Measurements from ENCODE around the gene PCGF2.
A peak's percentile ranks its signal among the peaks of the same experiment; 100 is the strongest.

Gene PCGF2

DNA sequence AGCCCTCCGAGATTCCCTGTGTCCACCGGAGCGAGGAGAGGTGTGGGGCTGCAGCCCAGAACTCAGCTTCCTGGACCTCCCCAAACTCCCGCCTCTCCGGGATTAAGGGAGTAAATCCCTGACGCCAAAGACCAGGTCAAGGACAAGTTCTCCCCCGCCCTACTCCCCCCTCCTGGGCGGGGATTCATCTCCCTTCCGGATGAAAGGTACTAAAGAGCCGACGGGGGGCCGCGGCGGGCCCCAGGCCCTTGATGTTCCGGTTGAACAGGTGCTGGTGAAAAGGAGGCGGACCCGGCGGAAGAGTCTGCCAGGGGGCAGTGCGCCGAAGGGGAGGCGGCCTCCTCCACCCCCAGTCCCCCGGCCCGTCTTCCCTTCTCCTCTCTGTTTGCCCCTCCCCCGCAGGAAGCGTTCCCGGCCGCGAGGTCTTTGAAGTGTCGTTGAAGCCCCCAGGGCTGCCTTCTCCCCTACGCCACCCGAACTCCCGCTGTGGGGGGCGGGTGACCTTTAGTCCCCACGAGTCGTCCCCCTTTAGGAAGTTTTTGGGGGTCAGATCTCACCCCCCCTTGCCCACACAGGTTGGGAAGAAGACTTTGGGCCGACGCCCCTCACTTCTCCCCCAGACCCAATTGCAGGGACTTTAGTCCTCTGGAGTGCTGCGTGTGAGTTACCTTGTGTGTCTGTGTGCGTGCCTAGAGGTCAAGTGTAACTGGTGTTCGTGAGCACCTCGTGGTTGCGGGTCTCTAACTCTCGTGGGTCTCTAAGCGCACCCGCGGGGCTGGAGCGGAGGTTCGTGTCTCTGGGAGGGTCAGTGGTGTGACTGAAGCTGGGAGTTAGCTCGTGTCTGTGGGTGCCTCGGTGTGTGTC lies 44.2 kb downstream of the PCGF2 start:
- DNase-seq (ENCODE audit: low read depth) = peak; percentile 90

GRCh38 chr17:38702916-38703741 lies 45.0 kb downstream of the PCGF2 start:
- no peak for DNase-seq (ENCODE audit: low read depth)

DNA sequence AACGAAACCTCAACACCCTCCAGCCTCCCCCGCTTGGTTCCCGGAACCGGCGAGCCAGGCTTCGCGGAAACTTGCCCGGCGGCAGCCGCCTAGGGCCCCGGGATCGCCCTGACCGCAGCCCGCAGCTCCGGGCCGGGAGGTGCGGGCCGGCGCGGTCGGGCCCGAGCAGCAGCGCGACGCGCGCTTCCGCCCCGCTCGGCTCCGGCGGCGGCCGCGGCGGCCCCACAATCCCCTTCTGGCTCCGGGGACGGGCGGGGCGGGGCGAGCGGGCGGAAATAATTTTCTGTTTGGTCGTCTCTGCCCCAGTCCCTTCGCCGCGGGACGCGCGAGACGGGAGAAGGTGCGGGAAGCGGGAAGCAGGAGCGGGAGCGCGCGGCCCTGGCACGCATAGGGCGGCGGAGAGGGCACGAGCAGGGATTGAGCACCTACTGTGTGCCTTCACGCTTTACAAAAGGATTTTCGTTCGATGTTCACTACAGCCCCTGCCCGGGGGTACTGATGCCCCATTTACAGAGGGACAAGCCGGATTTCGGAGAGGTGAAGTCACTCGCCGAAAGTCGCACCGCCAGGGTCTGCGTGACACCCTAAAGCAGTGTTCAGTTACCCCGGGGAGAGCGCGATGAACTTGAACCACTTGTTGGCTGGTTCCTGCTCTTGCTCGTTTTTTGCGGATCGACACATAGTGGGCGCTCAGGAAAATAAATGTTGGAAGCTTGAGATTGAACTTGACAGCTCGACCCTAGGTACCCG lies 45.8 kb downstream of the PCGF2 start:
- no peak for DNase-seq (ENCODE audit: low read depth)

- DNase-seq (ENCODE audit: low read depth) = no peak
These were observed 46.5 kb downstream of the PCGF2 start for GRCh38 chr17:38701504-38702165.

- no peak for DNase-seq (ENCODE audit: low read depth)
These were observed 49.4 kb downstream of the PCGF2 start for GRCh38 chr17:38698760-38699159.

- DNase-seq (ENCODE audit: low read depth) = no peak
These were observed 50.9 kb downstream of the PCGF2 start for GRCh38 chr17:38697061-38697820.

- no peak for DNase-seq (ENCODE audit: low read depth)
These were observed 54.3 kb downstream of the PCGF2 start for GRCh38 chr17:38693700-38694329.

DNA sequence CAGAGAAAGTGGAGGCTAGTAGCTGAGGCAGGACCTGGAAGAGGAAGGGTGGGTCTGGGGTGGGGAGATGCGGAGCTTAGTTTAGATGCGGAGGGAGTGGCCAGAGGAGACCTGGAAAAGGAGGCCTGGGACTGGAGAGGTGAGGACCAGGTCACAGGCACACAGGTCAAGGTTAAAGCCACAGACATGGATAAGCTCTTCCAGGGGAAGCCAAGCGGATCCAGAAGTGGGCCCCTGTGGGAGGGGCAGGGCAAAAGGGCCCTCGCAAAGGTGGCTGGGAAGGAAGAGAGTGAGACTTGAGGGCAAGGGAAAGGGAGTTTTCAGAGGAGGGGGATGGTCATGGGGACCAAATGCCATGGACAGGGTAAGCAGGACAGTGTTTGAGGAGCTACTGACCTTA lies 57.0 kb downstream of the PCGF2 start:
- DNase-seq (ENCODE audit: low read depth) = no peak

DNA sequence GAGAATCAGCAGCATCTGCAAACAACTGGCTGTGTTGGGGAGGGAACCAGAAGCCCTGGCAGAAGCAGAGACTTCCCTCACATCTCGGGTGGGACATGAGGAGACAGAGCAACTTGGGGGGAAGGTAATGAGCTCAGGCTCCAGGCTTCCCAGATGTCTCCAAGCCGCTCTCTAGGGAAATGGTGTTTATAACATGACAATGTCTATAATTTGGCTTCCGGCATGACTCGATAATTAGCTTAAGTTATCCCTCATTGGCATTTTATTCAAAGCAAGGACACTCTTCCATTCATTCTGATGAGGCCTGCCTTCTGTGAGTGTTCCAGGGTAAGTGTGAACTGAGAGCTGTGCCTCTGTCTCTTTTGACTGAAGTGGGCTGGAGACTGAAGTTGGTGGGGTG lies 57.8 kb downstream of the PCGF2 start:
- DNase-seq (ENCODE audit: low read depth) = no peak

DNA sequence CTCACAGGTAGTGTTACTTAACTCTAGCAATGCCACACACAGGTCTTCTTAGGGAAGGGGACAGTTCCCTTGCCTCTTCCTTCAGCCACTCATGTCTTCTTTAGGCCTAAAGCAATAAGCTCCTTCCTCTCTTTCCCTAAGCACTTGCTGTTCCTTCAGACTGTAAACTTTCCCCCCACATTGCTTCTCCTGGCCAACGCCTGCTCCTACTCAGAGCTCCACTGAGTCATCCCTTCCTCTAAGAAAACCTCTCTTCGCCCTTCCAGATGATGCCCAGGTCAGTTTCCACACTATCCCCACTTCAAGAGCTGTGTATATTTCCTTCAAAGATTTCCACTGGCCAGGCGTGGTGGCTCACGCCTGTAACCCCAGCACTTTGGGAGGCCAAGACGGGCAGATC lies 60.9 kb downstream of the PCGF2 start:
- no peak for DNase-seq (ENCODE audit: low read depth)

DNA sequence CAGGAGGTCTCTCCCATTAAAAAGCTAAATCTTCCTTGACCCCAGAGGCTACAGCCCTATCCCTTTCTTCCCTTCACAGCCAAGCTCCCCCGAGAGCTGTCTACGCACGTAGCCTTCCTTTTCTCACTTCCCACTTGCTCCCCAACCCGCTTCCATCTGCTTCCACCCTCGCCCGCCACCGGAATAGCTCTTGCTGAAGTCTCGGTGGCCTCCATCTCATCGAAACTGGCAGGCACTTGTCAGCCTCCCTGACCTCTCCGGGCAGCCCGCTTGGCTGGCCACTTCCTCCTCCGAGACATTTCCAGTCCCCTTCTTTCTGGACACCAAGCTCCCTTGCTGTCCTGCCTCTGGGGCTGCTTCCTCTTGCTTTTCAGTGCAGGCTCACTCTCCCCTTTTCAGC lies 62.6 kb downstream of the PCGF2 start:
- DNase-seq (ENCODE audit: low read depth) = no peak
